ENCODE results near the gene BZW1.

- TF ChIP-seq POLR2AphosphoS5 (IDR thresholded peaks at IDR 0.05) (no peak), CTCF (IDR thresholded peaks at IDR 0.05) (no peak), POLR2A (IDR thresholded peaks at IDR 0.05) (no peak), EP300 (IDR thresholded peaks at IDR 0.05) (no peak)
Observed at GRCh38 chr2:200786826-200787225, 24.9 kb upstream of the BZW1 start.
